ENCODE results near the gene SHLD2.
"Not testable (repeated sequence)": the region's sequence is repeated elsewhere in the genome, so short reads cannot be mapped to it uniquely, and the experiment has no call there.

GRCh38 chr10:87213150-87213765 is 118.3 kb downstream of the SHLD2 start:
- TF ChIP-seq CTCF (conservative IDR thresholded peaks at IDR 0.05; ENCODE audit: low read length); EZH2phosphoT487 (IDR thresholded peaks at IDR 0.05; ENCODE audit: borderline replicate concordance): not testable (repeated sequence)
